IMR-90 (cell line): Measurements from ENCODE around the gene NDUFB3. TPM values are rescaled to one million over a fixed set of nuclear protein-coding genes. Genes with fewer than 3 reads are reported as not detected.

Experiments
- ATAC-seq: fragments of 200-7000 bp; cut with Tn5 transposase; 2 replicates; pipeline ENCODE4 v1.9.1; 2020; ENCODE audit warnings: low read depth, mild to moderate bottlenecking, moderate library complexity
- BruUV-seq: library from RNA; stranded (reverse); fragments of 400-500 nt; replicated peaks from 2 replicates; lab custom pipeline; 2021; lab: Mats Ljungman, UMichigan
- CTCF ChIA-PET: fragments of 300-600 bp; formaldehyde crosslinking; extraction: SDS; loops from one replicate; lab custom pipeline; 2021; ENCODE audit warnings: antibody characterized with exemption; lab: Yijun Ruan, JAX
- POLR2A ChIA-PET: fragments of 300-600 bp; sonication (Branson Sonifier 250); formaldehyde crosslinking; loops from one replicate; lab custom pipeline; 2022; ENCODE audit warnings: antibody characterized with exemption; ENCODE audit not compliant: unreplicated experiment; lab: Charles Lee
- DNase-seq: peaks from one replicate; pipeline ENCODE4 v3.0.0; 2013
- H2AFZ ChIP-seq: replicated peaks from 2 replicates; pipeline ENCODE3; 2013; ENCODE audit warnings: low read length, mild to moderate bottlenecking; ENCODE audit not compliant: poor library complexity
- H2AK5ac ChIP-seq: 2 replicates; pipeline ENCODE4 v1.6.1; 2013; ENCODE audit warnings: low read depth, low read length, inconsistent platforms
- H2AK9ac ChIP-seq: replicated peaks from 2 replicates; pipeline ENCODE3; 2013; ENCODE audit warnings: mild to moderate bottlenecking, low read depth, low read length, moderate library complexity; ENCODE audit not compliant: poor library complexity
- H2BK120ac ChIP-seq: 2 replicates; pipeline ENCODE4 v1.6.1; 2013; ENCODE audit warnings: low read depth, low read length, inconsistent platforms
- H2BK15ac ChIP-seq: 3 replicates; pipeline ENCODE4 v1.6.1; 2013; ENCODE audit warnings: low read depth, low read length, inconsistent platforms
- H2BK20ac ChIP-seq: 2 replicates; pipeline ENCODE4 v1.6.1; 2013; ENCODE audit warnings: low read depth, mild to moderate bottlenecking, inconsistent platforms, low read length, moderate library complexity
- H2BK5ac ChIP-seq: 2 replicates; pipeline ENCODE4 v1.6.1; 2013; ENCODE audit warnings: mild to moderate bottlenecking, low read depth, low read length, inconsistent platforms; ENCODE audit not compliant: poor library complexity, severe bottlenecking
- H3K14ac ChIP-seq: replicated peaks from 2 replicates; pipeline ENCODE4 v1.6.1; 2013; ENCODE audit warnings: low read depth, low read length, inconsistent platforms
- H3K18ac ChIP-seq: 2 replicates; pipeline ENCODE4 v1.6.1; 2013; ENCODE audit warnings: low read depth, low read length, control low read depth
- H3K23ac ChIP-seq: 2 replicates; pipeline ENCODE4 v1.6.1; 2013; ENCODE audit warnings: low read depth, low read length, inconsistent platforms
- H3K27ac ChIP-seq: 2 replicates; pipeline ENCODE4 v1.5.1; 2013; ENCODE audit warnings: mild to moderate bottlenecking, control low read depth, low read length; ENCODE audit not compliant: insufficient read depth
- H3K27me3 ChIP-seq: 2 replicates; pipeline ENCODE4 v1.6.1; 2013; ENCODE audit warnings: low read length; ENCODE audit not compliant: control insufficient read depth, insufficient read depth
- H3K36me3 ChIP-seq: 2 replicates; pipeline ENCODE4 v1.6.1; 2013; ENCODE audit warnings: low read length, mixed read lengths; ENCODE audit not compliant: control insufficient read depth, insufficient read depth
- H3K4ac ChIP-seq: 2 replicates; pipeline ENCODE4 v1.6.1; 2013; ENCODE audit warnings: low read depth, low read length, inconsistent platforms
- H3K4me1 ChIP-seq: 2 replicates; pipeline ENCODE4 v1.6.1; 2013; ENCODE audit warnings: low read length, mixed read lengths; ENCODE audit not compliant: control insufficient read depth, insufficient read depth
- H3K4me2 ChIP-seq: 2 replicates; pipeline ENCODE4 v1.6.1; 2013; ENCODE audit warnings: low read depth, mild to moderate bottlenecking, control low read depth, low read length, moderate library complexity
- H3K4me3 ChIP-seq: 2 replicates; pipeline ENCODE4 v1.5.1; 2013; ENCODE audit warnings: low read depth, mild to moderate bottlenecking, control low read depth, low read length, moderate library complexity; ENCODE audit not compliant: insufficient read depth
- H3K56ac ChIP-seq: 2 replicates; pipeline ENCODE4 v1.6.1; 2013; ENCODE audit warnings: low read length, inconsistent platforms; ENCODE audit not compliant: insufficient read depth; ENCODE audit errors: extremely low read depth
- H3K79me1 ChIP-seq, 2 experiments: 2 replicates each; pipeline ENCODE4 v1.6.1; 2013; ENCODE audit warnings: low read length in 2 of 2, inconsistent platforms in 1 of 2, low read depth in 1 of 2
- H3K9ac ChIP-seq: 2 replicates; pipeline ENCODE4 v1.6.1; 2013; ENCODE audit warnings: low read depth, low read length, control low read depth
- H3K9me1 ChIP-seq: 2 replicates; pipeline ENCODE4 v1.6.1; 2013; ENCODE audit warnings: low read length, inconsistent platforms; ENCODE audit not compliant: insufficient read depth
- H3K9me3 ChIP-seq: 2 replicates; pipeline ENCODE4 v1.6.1; 2013; ENCODE audit warnings: low read length; ENCODE audit not compliant: control insufficient read depth, insufficient read depth
- H4K20me1 ChIP-seq: 2 replicates; pipeline ENCODE4 v1.6.1; 2013; ENCODE audit warnings: low read length, inconsistent platforms; ENCODE audit not compliant: insufficient read depth
- H4K5ac ChIP-seq: 2 replicates; pipeline ENCODE4 v1.6.1; 2013; ENCODE audit warnings: mild to moderate bottlenecking, low read depth, low read length, control low read depth
- H4K8ac ChIP-seq, 2 experiments: 2 replicates each; pipeline ENCODE4 v1.6.1; 2013; ENCODE audit warnings: low read depth in 2 of 2, low read length in 2 of 2, control low read depth in 1 of 2, inconsistent platforms in 1 of 2
- H4K91ac ChIP-seq: 2 replicates; pipeline ENCODE4 v1.6.1; 2013; ENCODE audit warnings: low read depth, low read length, inconsistent platforms; ENCODE audit not compliant: insufficient read depth
- BHLHE40 ChIP-seq: fragments of 150-350 bp; IDR thresholded peaks from 2 replicates; pipeline ENCODE4 v1.6.1; 2016; ENCODE audit warnings: mild to moderate bottlenecking, low read depth, low read length
- MAZ ChIP-seq: IDR thresholded peaks from 2 replicates; pipeline ENCODE4 v1.6.1; 2012; ENCODE audit warnings: low read depth, mild to moderate bottlenecking, low read length, improper control_type of control experiment, moderate library complexity, borderline replicate concordance
- MXI1 ChIP-seq: IDR thresholded peaks from 2 replicates; pipeline ENCODE4 v1.6.1; 2012; ENCODE audit warnings: low read depth, mild to moderate bottlenecking, low read length, moderate library complexity, borderline replicate concordance
- NFE2L2 ChIP-seq: fragments of 150-350 bp; IDR thresholded peaks from 2 replicates; pipeline ENCODE4 v1.6.1; 2016; ENCODE audit warnings: low read depth, mild to moderate bottlenecking, low read length
- RCOR1 ChIP-seq: IDR thresholded peaks from 2 replicates; pipeline ENCODE4 v1.6.1; 2012; ENCODE audit warnings: mild to moderate bottlenecking, low read length, improper control_type of control experiment; ENCODE audit not compliant: insufficient replicate concordance
- RFX5 ChIP-seq: IDR thresholded peaks from 2 replicates; pipeline ENCODE4 v1.8.0; 2012; ENCODE audit warnings: low read depth, mild to moderate bottlenecking, low read length, moderate library complexity
- WGBS, 2 experiments: methylation state at CpG; one replicate each; pipeline versions ENCODE4 v1.1.5 to v1.1.7; 2013; ENCODE audit warnings: missing lambda C conversion rate in 2 of 2; ENCODE audit not compliant: insufficient read length in 1 of 2; ENCODE audit errors: extremely low coverage in 2 of 2; 5-methylcytosine and 5-hydroxymethylcytosine counted together
- dilution Hi-C: fragments of 300-500 bp; cut with HindIII; formaldehyde crosslinking; loops from one replicate; pipeline ENCODE4 v1.14.3; 2018; ENCODE audit warnings: low sequenced_read_pairs; ENCODE audit not compliant: unreplicated experiment
- in situ Hi-C: fragments of 300-500 bp; cut with MboI; formaldehyde crosslinking; loops from 3 replicates; pipeline ENCODE4 v1.14.3; 2019; ENCODE audit warnings: low sequenced_read_pairs, inconsistent platforms, mixed read lengths
- intact Hi-C: fragments of 100-400 bp; cut with micrococcal nuclease; formaldehyde crosslinking; loops from 2 replicates; pipeline ENCODE4 v1.10.0; 2022
- polyA plus RNA-seq, 3 experiments: library from polyadenylated mRNA; depleted of rRNA; stranded (reverse); fragments of >200 nt; gene quantifications; 2 replicates each; pipeline ENCODE4 v1.2.3, GENCODE V29; 2012; ENCODE audit warnings: low replicate concordance in 1 of 3
- total RNA-seq: library from RNA; depleted of rRNA; stranded (reverse); fragments of >200 nt; gene quantifications from 2 replicates; pipeline ENCODE4 v1.2.3, GENCODE V29; 2012
- TF ChIP-seq, protein P1 (sequence below): fragments of 150-350 bp; IDR thresholded peaks from 2 replicates; pipeline ENCODE4 v1.6.1; 2017; ENCODE audit warnings: mild to moderate bottlenecking, antibody characterized with exemption, low read length, low read depth
- TF ChIP-seq, protein P2 (sequence below): conservative IDR thresholded peaks from 2 replicates; pipeline ENCODE4 v1.5.1; 2012; ENCODE audit warnings: mild to moderate bottlenecking, low read depth, low read length, improper control_type of control experiment

NDUFB3 gene
- total and polyA plus RNA-seq, 2 of the 4 experiments (the other 2 are of a cell fraction) = 41.0 to 98.7 TPM

DNA sequence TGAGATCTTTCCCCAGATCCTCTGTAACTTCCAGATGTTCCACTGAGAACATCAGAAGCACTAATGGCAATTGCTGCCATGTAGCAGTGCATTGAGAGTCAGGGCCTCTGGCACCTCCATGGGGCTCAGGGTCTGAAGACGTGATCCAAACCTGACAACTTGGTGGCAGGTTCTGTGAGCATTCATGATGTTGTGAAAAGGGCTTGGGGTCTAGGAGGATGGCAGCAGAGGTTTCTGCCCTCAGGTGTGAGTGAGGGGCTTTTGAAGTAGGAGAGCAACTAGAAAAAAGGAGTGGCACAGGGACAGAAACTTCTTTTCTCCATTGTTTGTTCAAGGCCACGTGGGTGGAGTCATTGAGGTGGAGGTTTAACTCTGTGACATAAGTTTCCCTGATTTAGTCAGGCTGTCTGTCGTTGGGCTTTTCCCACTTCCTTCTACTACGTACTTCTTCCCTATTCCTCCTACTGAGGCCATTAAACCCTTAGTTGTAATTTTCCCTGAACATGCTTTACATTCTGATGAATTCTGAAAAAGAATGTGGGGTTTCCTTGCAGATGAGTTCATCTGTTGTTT, 57.2 kb downstream of the NDUFB3 start:
- H2AFZ ChIP-seq = peak overlapping the region; percentile 81
- TF ChIP-seq NFE2L2 (no peak), MAZ (no peak), MXI1 (0 out of 2 replicates have a peak, but pooled peaks have one; percentile 32), RCOR1 (no peak), RFX5 (no peak), BHLHE40 (no peak)
- TF ChIP-seq, protein P1, sequence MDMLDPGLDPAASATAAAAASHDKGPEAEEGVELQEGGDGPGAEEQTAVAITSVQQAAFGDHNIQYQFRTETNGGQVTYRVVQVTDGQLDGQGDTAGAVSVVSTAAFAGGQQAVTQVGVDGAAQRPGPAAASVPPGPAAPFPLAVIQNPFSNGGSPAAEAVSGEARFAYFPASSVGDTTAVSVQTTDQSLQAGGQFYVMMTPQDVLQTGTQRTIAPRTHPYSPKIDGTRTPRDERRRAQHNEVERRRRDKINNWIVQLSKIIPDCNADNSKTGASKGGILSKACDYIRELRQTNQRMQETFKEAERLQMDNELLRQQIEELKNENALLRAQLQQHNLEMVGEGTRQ = peak; percentile 76
- TF ChIP-seq, protein P2, sequence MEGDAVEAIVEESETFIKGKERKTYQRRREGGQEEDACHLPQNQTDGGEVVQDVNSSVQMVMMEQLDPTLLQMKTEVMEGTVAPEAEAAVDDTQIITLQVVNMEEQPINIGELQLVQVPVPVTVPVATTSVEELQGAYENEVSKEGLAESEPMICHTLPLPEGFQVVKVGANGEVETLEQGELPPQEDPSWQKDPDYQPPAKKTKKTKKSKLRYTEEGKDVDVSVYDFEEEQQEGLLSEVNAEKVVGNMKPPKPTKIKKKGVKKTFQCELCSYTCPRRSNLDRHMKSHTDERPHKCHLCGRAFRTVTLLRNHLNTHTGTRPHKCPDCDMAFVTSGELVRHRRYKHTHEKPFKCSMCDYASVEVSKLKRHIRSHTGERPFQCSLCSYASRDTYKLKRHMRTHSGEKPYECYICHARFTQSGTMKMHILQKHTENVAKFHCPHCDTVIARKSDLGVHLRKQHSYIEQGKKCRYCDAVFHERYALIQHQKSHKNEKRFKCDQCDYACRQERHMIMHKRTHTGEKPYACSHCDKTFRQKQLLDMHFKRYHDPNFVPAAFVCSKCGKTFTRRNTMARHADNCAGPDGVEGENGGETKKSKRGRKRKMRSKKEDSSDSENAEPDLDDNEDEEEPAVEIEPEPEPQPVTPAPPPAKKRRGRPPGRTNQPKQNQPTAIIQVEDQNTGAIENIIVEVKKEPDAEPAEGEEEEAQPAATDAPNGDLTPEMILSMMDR = no peak
- H3K4ac ChIP-seq = peak overlapping the region; percentile 99
- H3K27ac ChIP-seq = peak overlapping the region; percentile 88
- no TSS peak for BruUV-seq
- CTCF ChIA-PET = interaction anchor here (0.6 to 1.0 kb wide), 3 partner anchors 11 to 29 kb away, joined by 4 to 5 read pairs (median 4); no protein-coding TSS in a partner anchor
- WGBS, 2 experiments = no CpG with 5 or more reads among the region's 4 CpGs
- H3K4me3 ChIP-seq = no peak overlapping the region
- H3K4me1 ChIP-seq = peaks cover 33% of the 10 kb centered on the region
- H3K9ac ChIP-seq = peak overlapping the region; percentile 3; the same call in 1 of the 2 replicates
- H3K4me2 ChIP-seq = peak overlapping the region; percentile 29; the same call in 1 of the 2 replicates
- H3K23ac ChIP-seq = peak overlapping the region; percentile 97
- intact Hi-C loops (loop anchor here (2.0 kb wide), 1 partner anchor 20 kb away; no protein-coding TSS in a partner anchor), in situ Hi-C loops (no loop called here), dilution Hi-C loops (no loop called here)
- peak overlapping the region; percentile 94 for H2BK20ac ChIP-seq
- peak overlapping the region; percentile 95 for H2AK5ac ChIP-seq
- H3K9me1 ChIP-seq = peaks cover 41% of the 10 kb centered on the region
- H4K20me1 ChIP-seq = peaks cover 7% of the 10 kb centered on the region; the same call in 1 of the 2 replicates
- H3K18ac ChIP-seq = peak overlapping the region; percentile 43
- H3K36me3 ChIP-seq = peaks cover 5% of the 10 kb centered on the region
- DNase-seq (peak; percentile 89), ATAC-seq (peak; percentile 42)
- H2BK15ac ChIP-seq = peak overlapping the region; percentile 90
- H2BK5ac ChIP-seq = peak overlapping the region; percentile 97
- peaks cover 44 to 77% of the 10 kb centered on the region in 2 experiments for H3K79me1 ChIP-seq
- H4K91ac ChIP-seq = peak overlapping the region; percentile 91
- H2AK9ac ChIP-seq = peak overlapping the region; percentile 99
- peak overlapping the region; percentile 91 for H2BK120ac ChIP-seq
- peak overlapping the region; percentile 40 for H4K5ac ChIP-seq
- POLR2A ChIA-PET = interaction anchor here (0.7 kb wide), 1 partner anchor 10 kb away, joined by 3 read pairs; no protein-coding TSS in a partner anchor
- no peaks in the 10 kb centered on the region for H3K9me3 ChIP-seq
- peak overlapping the region; percentile 87 for H3K14ac ChIP-seq
- H3K27me3 ChIP-seq = no peaks in the 10 kb centered on the region
- H4K8ac ChIP-seq = peak overlapping the region; percentile 78 to 91
- H3K56ac ChIP-seq = peak overlapping the region; percentile 92
